Measurements from ENCODE around the gene PCBP1. TPM values are rescaled to one million over a fixed set of nuclear protein-coding genes. Genes with fewer than 3 reads are reported as not detected.

Gene PCBP1
- 48.6 and 61.2 TPM in 2 replicates for total RNA-seq

GRCh38 chr2:70086838-70087701 is at the start of gene PCBP1:
PCBP1 (plus strand) TSS chr2:70087477; CDS start chr2:70087744, 267 bp downstream.

Small RNA genes lying within 50 kb of the gene (small RNA-seq; reads per million reads assigned to genes)
- not detected for gene RN7SL470P

Other genes with a start within 250 kb of the PCBP1 start
- 47.7 and 55.1 TPM in 2 replicates for gene SNRNP27, start 193.5 kb upstream of the PCBP1 start, total RNA-seq
- 7.7 and 9.3 TPM in 2 replicates for gene MXD1, start 172.4 kb upstream of the PCBP1 start, total RNA-seq
- gene ASPRV1, start 125.8 kb upstream of the PCBP1 start, total RNA-seq = 0.54 and 0.78 TPM in 2 replicates
- 22.2 and 25.9 TPM in 2 replicates for gene C2orf42, start 103.5 kb downstream of the PCBP1 start, total RNA-seq
- gene TIA1, start 161.2 kb downstream of the PCBP1 start, total RNA-seq = 90.9 and 98.4 TPM in 2 replicates
- gene PCYOX1, start 170.7 kb downstream of the PCBP1 start, total RNA-seq = 110 and 129 TPM in 2 replicates
- gene SNRPG, start 206.3 kb downstream of the PCBP1 start, total RNA-seq = 135 and 166 TPM in 2 replicates
- gene FAM136A, start 214.6 kb downstream of the PCBP1 start, total RNA-seq = 25.1 and 25.3 TPM in 2 replicates

Measured in articular chondrocyte of knee joint (primary cell).